ENCODE measurements around the gene DDR2. TPM values are rescaled to one million over a fixed set of nuclear protein-coding genes. Genes with fewer than 3 reads are reported as not detected.

DDR2 gene
- total and polyA plus RNA-seq, 8 donors: 1.4 to 14.6 (median 3.3) TPM

DNA sequence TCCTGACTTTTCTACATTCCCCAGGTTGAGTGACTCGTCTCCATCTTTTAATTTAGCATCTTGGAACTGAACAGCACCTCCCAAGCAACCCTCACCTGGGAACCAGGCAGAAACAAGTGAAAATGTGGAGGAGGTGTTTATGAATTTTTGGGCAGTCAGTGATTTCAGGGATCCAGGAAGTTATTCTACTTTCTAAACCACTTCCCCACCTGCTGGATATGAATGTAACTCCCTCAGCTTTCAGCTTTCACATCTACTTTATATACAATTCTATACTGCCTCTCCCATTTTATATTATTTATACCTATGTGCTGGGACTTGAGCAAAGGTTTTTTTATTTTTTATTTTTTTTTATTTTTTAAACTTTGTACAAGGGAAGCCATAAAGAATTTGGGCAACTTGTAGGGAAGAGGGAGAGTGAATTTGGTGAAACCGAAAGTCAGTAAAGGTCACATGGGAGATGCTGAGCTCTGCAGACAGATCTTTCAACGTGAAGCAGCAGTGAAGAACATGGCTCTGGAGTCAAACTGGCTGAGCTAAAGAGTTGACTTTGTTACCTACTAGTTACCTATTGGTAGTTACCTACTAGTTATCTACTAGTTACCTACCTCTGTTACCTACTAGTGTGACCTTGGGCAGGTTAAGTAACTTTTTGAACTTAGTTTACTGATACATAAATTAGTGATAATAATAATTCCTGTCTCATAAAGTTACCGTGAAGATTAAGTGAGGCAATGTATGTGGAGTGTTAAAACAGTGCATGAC is 45.5 kb downstream of the DDR2 start:
- intact Hi-C loops (cut with DNase I): no loop called here
- no peaks in the 10 kb centered on the region for H3K36me3 ChIP-seq
- no peaks in the 10 kb centered on the region for H3K9me3 ChIP-seq
- ATAC-seq: no peak
- 73 to 74% methylated on average over 4 of the region's 4 CpGs for WGBS, 2 donors
- FAIRE-seq: no peak
- H3K27me3 ChIP-seq: no peaks in the 10 kb centered on the region
- no peak for DNase-seq
- TF ChIP-seq, protein P1, sequence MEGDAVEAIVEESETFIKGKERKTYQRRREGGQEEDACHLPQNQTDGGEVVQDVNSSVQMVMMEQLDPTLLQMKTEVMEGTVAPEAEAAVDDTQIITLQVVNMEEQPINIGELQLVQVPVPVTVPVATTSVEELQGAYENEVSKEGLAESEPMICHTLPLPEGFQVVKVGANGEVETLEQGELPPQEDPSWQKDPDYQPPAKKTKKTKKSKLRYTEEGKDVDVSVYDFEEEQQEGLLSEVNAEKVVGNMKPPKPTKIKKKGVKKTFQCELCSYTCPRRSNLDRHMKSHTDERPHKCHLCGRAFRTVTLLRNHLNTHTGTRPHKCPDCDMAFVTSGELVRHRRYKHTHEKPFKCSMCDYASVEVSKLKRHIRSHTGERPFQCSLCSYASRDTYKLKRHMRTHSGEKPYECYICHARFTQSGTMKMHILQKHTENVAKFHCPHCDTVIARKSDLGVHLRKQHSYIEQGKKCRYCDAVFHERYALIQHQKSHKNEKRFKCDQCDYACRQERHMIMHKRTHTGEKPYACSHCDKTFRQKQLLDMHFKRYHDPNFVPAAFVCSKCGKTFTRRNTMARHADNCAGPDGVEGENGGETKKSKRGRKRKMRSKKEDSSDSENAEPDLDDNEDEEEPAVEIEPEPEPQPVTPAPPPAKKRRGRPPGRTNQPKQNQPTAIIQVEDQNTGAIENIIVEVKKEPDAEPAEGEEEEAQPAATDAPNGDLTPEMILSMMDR (IDR thresholded peaks at IDR 0.05): no peak
- no peak overlapping the region for H3K27ac ChIP-seq
- H3K4me3 ChIP-seq: no peak overlapping the region
- H3K4me1 ChIP-seq: no peaks in the 10 kb centered on the region

DNA sequence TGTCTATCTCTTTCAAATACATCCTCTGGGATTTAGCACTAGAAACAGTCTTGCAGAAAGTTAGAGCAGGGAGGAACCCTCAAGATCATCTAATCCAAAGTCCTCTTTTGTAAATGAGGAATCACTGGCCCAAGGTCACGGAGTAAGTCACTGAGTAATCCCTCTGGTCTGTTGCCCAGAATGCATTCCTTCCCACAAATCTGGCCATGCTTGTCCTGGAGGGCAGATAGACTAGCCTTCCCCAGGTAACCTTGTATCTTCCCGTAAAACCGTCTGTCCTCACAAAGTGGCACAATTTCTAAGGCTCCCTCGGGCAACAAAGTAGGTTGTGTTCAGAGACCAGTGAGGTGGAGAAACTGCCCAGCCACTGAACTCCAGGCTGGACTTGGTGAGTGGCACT is 46.2 kb downstream of the DDR2 start:
- ATAC-seq (peak in 3 of 4 donors; percentile 26 to 61 (median 38)), DNase-seq (no peak), FAIRE-seq (no peak)
- Histone ChIP-seq H3K36me3 (no peaks in the 10 kb centered on the region), H3K4me1 (no peaks in the 10 kb centered on the region), H3K27ac (no peak overlapping the region), H3K27me3 (no peaks in the 10 kb centered on the region), H3K4me3 (no peak overlapping the region), H3K9me3 (no peaks in the 10 kb centered on the region)
- WGBS, 2 donors: 65 to 67% methylated on average over 4 of the region's 4 CpGs
- TF ChIP-seq, protein P1 (IDR thresholded peaks at IDR 0.05): no peak
- intact Hi-C loops (cut with DNase I): no loop called here

DNA sequence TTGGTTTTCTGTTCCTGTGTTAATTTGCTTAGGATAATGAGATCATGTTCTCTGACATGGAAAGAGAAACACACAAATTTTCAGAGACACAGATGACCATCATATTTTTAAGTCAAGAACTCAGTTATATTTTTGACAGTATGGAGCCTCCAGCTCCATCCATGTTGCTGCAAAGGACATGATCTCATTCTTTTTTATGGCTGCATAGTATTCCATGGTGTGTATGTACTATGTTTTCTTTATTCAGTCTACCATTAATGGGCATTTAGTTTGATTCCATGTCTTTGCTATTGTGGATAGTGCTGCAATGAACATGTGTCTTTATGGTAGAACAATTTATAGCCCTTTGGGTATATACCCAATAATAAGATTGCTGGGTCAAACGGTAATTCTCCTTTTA is 47.0 kb downstream of the DDR2 start:
- FAIRE-seq (no peak), DNase-seq (no peak), ATAC-seq (no peak)
- intact Hi-C loops (cut with DNase I): no loop called here
- Histone ChIP-seq H3K36me3 (no peaks in the 10 kb centered on the region), H3K4me1 (no peaks in the 10 kb centered on the region), H3K27me3 (no peaks in the 10 kb centered on the region), H3K9me3 (no peaks in the 10 kb centered on the region), H3K4me3 (no peak overlapping the region), H3K27ac (no peak overlapping the region)
- TF ChIP-seq, protein P1 (IDR thresholded peaks at IDR 0.05): no peak
- WGBS, 2 donors: 0 to 33% methylated on average over 1 of the region's 1 CpG

DNA sequence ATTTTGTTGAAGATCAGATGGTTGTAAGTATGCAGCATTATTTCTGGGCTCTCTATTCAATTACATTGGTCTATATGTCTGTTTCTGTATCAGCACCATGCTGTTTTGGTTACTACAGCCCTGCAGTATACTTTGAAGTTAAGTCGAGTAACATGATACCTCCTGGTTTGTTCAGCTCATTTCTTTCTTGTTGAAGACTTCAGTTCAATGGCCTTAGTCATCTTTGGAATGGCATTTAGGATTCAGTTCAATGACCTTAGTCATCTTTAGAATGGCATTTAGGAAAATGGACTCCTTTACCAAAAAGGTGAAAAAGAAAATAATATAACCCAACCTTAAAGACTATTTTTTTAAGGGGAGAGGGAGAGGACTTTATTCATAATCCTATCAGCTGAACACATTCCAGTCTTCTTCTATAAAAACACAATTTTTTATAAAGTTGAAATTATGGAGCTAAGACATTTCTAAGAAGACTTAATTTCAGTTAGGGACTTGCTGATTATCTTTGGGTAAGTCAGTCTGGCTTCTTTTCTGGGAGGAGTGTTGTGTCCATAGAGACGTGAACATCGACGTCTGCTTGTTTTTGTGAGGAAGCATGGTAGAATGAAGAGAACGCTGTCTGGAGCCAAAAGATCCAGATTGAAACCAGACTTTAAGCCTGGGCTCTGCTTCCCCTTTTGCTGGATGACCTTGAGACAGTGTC is 48.3 kb downstream of the DDR2 start:
- WGBS, 2 donors: 87 to 93% methylated on average over 5 of the region's 5 CpGs
- Histone ChIP-seq H3K36me3 (no peaks in the 10 kb centered on the region), H3K27me3 (no peaks in the 10 kb centered on the region), H3K27ac (no peak overlapping the region), H3K9me3 (no peaks in the 10 kb centered on the region), H3K4me3 (no peak overlapping the region), H3K4me1 (no peaks in the 10 kb centered on the region)
- TF ChIP-seq, protein P1 (IDR thresholded peaks at IDR 0.05): no peak
- intact Hi-C loops (cut with DNase I): no loop called here
- DNase-seq (no peak), ATAC-seq (no peak), FAIRE-seq (no peak)

DNA sequence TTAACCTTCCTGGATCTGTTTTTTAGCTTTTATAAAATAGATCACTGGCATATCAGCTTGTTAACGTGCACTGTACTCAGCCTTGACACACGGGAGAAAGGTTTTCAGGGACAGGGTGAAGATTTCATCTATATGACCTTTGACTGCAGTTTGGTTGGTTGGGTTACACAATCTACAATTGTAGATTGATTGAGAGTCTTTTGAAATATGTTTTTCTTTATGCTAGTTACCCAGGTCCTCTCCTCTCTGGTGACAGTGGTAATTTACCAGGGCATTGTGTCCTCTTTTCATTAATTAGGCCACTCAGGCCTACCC is 48.8 kb downstream of the DDR2 start:
- ATAC-seq: no peak
- 43% methylated on average over 2 of the region's 2 CpGs for WGBS, 2 donors
- H3K27ac ChIP-seq: no peak overlapping the region

More for the DNA sequence above, 48.8 kb downstream of the DDR2 start:
- no peak for FAIRE-seq
- no peaks in the 10 kb centered on the region for H3K4me1 ChIP-seq
- no peaks in the 10 kb centered on the region for H3K9me3 ChIP-seq
- H3K4me3 ChIP-seq: no peak overlapping the region
- no peaks in the 10 kb centered on the region for H3K27me3 ChIP-seq
- DNase-seq: no peak
- intact Hi-C loops (cut with DNase I): no loop called here
- TF ChIP-seq, protein P1 (IDR thresholded peaks at IDR 0.05): no peak
- H3K36me3 ChIP-seq: no peaks in the 10 kb centered on the region

Data from pancreas (tissue), 10 donors.